Measurements from ENCODE around the gene LIN37. TPM values are rescaled to one million over a fixed set of nuclear protein-coding genes. Genes with fewer than 3 reads are reported as not detected.

Gene LIN37
- total and polyA plus RNA-seq, 4 donors, result 2.6 to 7.0 (median 6.1) TPM

- no peak overlapping the region for H3K27ac ChIP-seq (ENCODE audit: low read depth in 1 of 2, low read length in 2 of 2)
- DNase-seq (ENCODE audit: low spot score), result peak; percentile 88
- WGBS, result under 1% methylated on average over 50 of the region's 50 CpGs
- no peak overlapping the region for H3K9ac ChIP-seq (ENCODE audit: low read depth in 1 of 2, low read length in 2 of 2)
- H3K36me3 ChIP-seq (ENCODE audit: control insufficient read depth in 4 of 4, insufficient read depth in 3 of 4, low read depth in 1 of 4, low read length in 3 of 4), result no peaks in the 10 kb centered on the region
- TF ChIP-seq TAF1 (conservative IDR thresholded peaks at IDR 0.05) (peak; percentile 79), SP1 (IDR thresholded peaks at IDR 0.05) (peak; percentile 99), HNF4A (conservative IDR thresholded peaks at IDR 0.05) (no peak), RAD21 (IDR thresholded peaks at IDR 0.05) (no peak), MAX (IDR thresholded peaks at IDR 0.05) (no peak), NR2F2 (IDR thresholded peaks at IDR 0.05) (no peak)
- peak overlapping the region; percentile 48 to 64 (median 61) for H3K4me3 ChIP-seq (ENCODE audit: low read depth in 1 of 3, low read length in 3 of 3)
- H3K27me3 ChIP-seq (ENCODE audit: control insufficient read depth in 4 of 4, insufficient read depth in 4 of 4, low read length in 3 of 4), result no peaks in the 10 kb centered on the region
- no peaks in the 10 kb centered on the region for H3K9me3 ChIP-seq (ENCODE audit: control insufficient read depth in 4 of 4, low read length in 3 of 4)
- H3K4me1 ChIP-seq (ENCODE audit: control insufficient read depth in 4 of 4, insufficient read depth in 4 of 4, low read length in 3 of 4), result peaks cover 0 to 11% (median 6%) of the 10 kb centered on the region in 4 donors
Observed at GRCh38 chr19:35702223-35703012, 46.0 kb upstream of the LIN37 start.

GRCh38 chr19:35703343-35703742 lies 45.0 kb upstream of the LIN37 start:
- Histone ChIP-seq H3K27ac (ENCODE audit: low read depth in 1 of 2, low read length in 2 of 2) (no peak overlapping the region), H3K9ac (ENCODE audit: low read depth in 1 of 2, low read length in 2 of 2) (no peak overlapping the region)
- no peak for TF ChIP-seq REST (IDR thresholded peaks at IDR 0.05)
- TF ChIP-seq TAF1 (conservative IDR thresholded peaks at IDR 0.05), result no peak
- no peak for TF ChIP-seq NR2F2 (IDR thresholded peaks at IDR 0.05)
- TF ChIP-seq RAD21 (IDR thresholded peaks at IDR 0.05), result no peak
- TF ChIP-seq RXRA (IDR thresholded peaks at IDR 0.05), result no peak
- TF ChIP-seq MAX (IDR thresholded peaks at IDR 0.05), result no peak
- no peak for TF ChIP-seq GABPA (IDR thresholded peaks at IDR 0.05 in 1 of 2, conservative IDR thresholded peaks at IDR 0.05 in 1 of 2)
- no peak for TF ChIP-seq ZBTB33 (IDR thresholded peaks at IDR 0.05)
- TF ChIP-seq EGR1 (IDR thresholded peaks at IDR 0.05; ENCODE audit: low read depth in 2 of 2), result no peak
- TF ChIP-seq SP1 (IDR thresholded peaks at IDR 0.05), result no peak
- TF ChIP-seq FOXA2 (IDR thresholded peaks at IDR 0.05), result no peak
- no peak for TF ChIP-seq FOXA1 (IDR thresholded peaks at IDR 0.05)

More at GRCh38 chr19:35703343-35703742, 45.0 kb upstream of the LIN37 start:
- H3K9me3 ChIP-seq (ENCODE audit: control insufficient read depth in 4 of 4, low read length in 3 of 4), result no peaks in the 10 kb centered on the region
- H3K36me3 ChIP-seq (ENCODE audit: control insufficient read depth in 4 of 4, insufficient read depth in 3 of 4, low read depth in 1 of 4, low read length in 3 of 4), result no peaks in the 10 kb centered on the region
- no peak overlapping the region for H3K4me3 ChIP-seq (ENCODE audit: low read depth in 1 of 3, low read length in 3 of 3)
- no peaks in the 10 kb centered on the region for H3K27me3 ChIP-seq (ENCODE audit: control insufficient read depth in 4 of 4, insufficient read depth in 4 of 4, low read length in 3 of 4)
- H3K4me1 ChIP-seq (ENCODE audit: control insufficient read depth in 4 of 4, insufficient read depth in 4 of 4, low read length in 3 of 4), result peaks cover 0 to 11% (median 6%) of the 10 kb centered on the region in 4 donors
- 51% methylated on average over 9 of the region's 9 CpGs for WGBS
- DNase-seq (ENCODE audit: low spot score), result no peak

Data from liver (tissue), 9 donors.